Neuronal stem cell (in vitro differentiated cells): ENCODE data around the gene SH3GL2.

ENCODE experiments used
- DNase-seq: peaks from one replicate; pipeline ENCODE4 v3.0.0-alpha.2; 2013; ENCODE audit warnings: low spot score
- H2AFZ ChIP-seq: one replicate; pipeline ENCODE4 v1.6.1; 2013; ENCODE audit warnings: mild to moderate bottlenecking, low read length, inconsistent platforms
- H2AK5ac ChIP-seq: 2 replicates; pipeline ENCODE4 v1.6.1; 2013; ENCODE audit warnings: low read depth, mild to moderate bottlenecking, inconsistent platforms, low read length, moderate library complexity, mixed read lengths
- H2BK120ac ChIP-seq: 2 replicates; pipeline ENCODE4 v1.6.1; 2013; ENCODE audit warnings: low read depth, mild to moderate bottlenecking, inconsistent platforms, low read length, moderate library complexity, mixed read lengths
- H2BK12ac ChIP-seq: one replicate; pipeline ENCODE4 v1.6.1; 2013; ENCODE audit warnings: low read length, inconsistent platforms
- H2BK15ac ChIP-seq: 2 replicates; pipeline ENCODE4 v1.6.1; 2013; ENCODE audit warnings: mild to moderate bottlenecking, low read length, inconsistent platforms, mixed read lengths
- H2BK5ac ChIP-seq: one replicate; pipeline ENCODE4 v1.6.1; 2013; ENCODE audit warnings: inconsistent platforms, mild to moderate bottlenecking, low read length, moderate library complexity
- H3K14ac ChIP-seq: one replicate; pipeline ENCODE4 v1.6.1; 2013; ENCODE audit warnings: low read length, inconsistent platforms
- H3K18ac ChIP-seq: 2 replicates; pipeline ENCODE4 v1.6.1; 2013; ENCODE audit warnings: low read length, inconsistent platforms
- H3K23ac ChIP-seq: 2 replicates; pipeline ENCODE4 v1.6.1; 2013; ENCODE audit warnings: low read depth, mild to moderate bottlenecking, mixed read lengths, low read length, inconsistent platforms; ENCODE audit not compliant: poor library complexity
- H3K27ac ChIP-seq: replicated peaks from 3 replicates; pipeline ENCODE4 v1.5.1; 2013; ENCODE audit warnings: low read length, inconsistent platforms
- H3K27me3 ChIP-seq, 3 experiments: 2 replicates each; pipeline ENCODE4 v1.6.1; 2013; ENCODE audit warnings: low read length in 3 of 3, mild to moderate bottlenecking in 2 of 3, inconsistent platforms in 1 of 3, low read depth in 1 of 3, mixed read lengths in 1 of 3, moderate library complexity in 1 of 3; ENCODE audit not compliant: control insufficient read depth in 3 of 3, insufficient read depth in 3 of 3
- H3K36me3 ChIP-seq, 2 donors: replicated peaks in 1 of 2; 2 replicates each; pipeline ENCODE4 v1.6.1; 2013; ENCODE audit warnings: low read length in 2 of 2; ENCODE audit not compliant: control insufficient read depth in 2 of 2, insufficient read depth in 2 of 2
- H3K4ac ChIP-seq: 2 replicates; pipeline ENCODE4 v1.6.1; 2013; ENCODE audit warnings: inconsistent platforms, mild to moderate bottlenecking, low read length, moderate library complexity
- H3K4me1 ChIP-seq, 2 donors: 1 replicate in 1 of 2; 2 replicates in 1 of 2; pipeline ENCODE4 v1.6.1; 2013; ENCODE audit warnings: low read length in 2 of 2, low read depth in 1 of 2; ENCODE audit not compliant: control insufficient read depth in 2 of 2, insufficient read depth in 1 of 2
- H3K4me2 ChIP-seq: one replicate; pipeline ENCODE4 v1.6.1; 2013; ENCODE audit warnings: mild to moderate bottlenecking, low read length, inconsistent platforms; ENCODE audit not compliant: insufficient read depth, poor library complexity, severe bottlenecking
- H3K4me3 ChIP-seq, 2 donors: 2 replicates each; pipeline ENCODE4 v1.5.1; 2013; ENCODE audit warnings: low read length in 2 of 2, mild to moderate bottlenecking in 2 of 2, inconsistent platforms in 1 of 2, moderate library complexity in 1 of 2
- H3K79me1 ChIP-seq: one replicate; pipeline ENCODE4 v1.6.1; 2013; ENCODE audit warnings: low read depth, mild to moderate bottlenecking, inconsistent platforms, low read length, moderate library complexity
- H3K9ac ChIP-seq: one replicate; pipeline ENCODE4 v1.6.1; 2013; ENCODE audit warnings: mild to moderate bottlenecking, low read depth, low read length, inconsistent platforms; ENCODE audit not compliant: poor library complexity
- H3K9me3 ChIP-seq, 2 donors: replicated peaks in 1 of 2; 2 replicates each; pipeline versions ENCODE3 to v1.6.1; 2013; ENCODE audit warnings: low read length in 2 of 2, mild to moderate bottlenecking in 2 of 2, inconsistent platforms in 1 of 2, low read depth in 1 of 2, mixed read lengths in 1 of 2, moderate library complexity in 1 of 2; ENCODE audit not compliant: control insufficient read depth in 2 of 2, insufficient read depth in 1 of 2
- H4K8ac ChIP-seq: one replicate; pipeline ENCODE4 v1.6.1; 2013; ENCODE audit warnings: low read depth, mild to moderate bottlenecking, inconsistent platforms, low read length, moderate library complexity
- H4K91ac ChIP-seq: one replicate; pipeline ENCODE4 v1.6.1; 2013; ENCODE audit warnings: low read length, low read depth, mild to moderate bottlenecking, inconsistent platforms; ENCODE audit not compliant: poor library complexity
- WGBS, 2 donors: extraction: QIAGEN DNeasy Blood & Tissue Kit; methylation state at CpG; one replicate each; pipeline ENCODE4 v1.1.7; 2013; ENCODE audit warnings: missing lambda C conversion rate in 2 of 2, mixed read lengths in 1 of 2; ENCODE audit not compliant: insufficient read length in 2 of 2, insufficient replicate concordance in 1 of 2; ENCODE audit errors: extremely low coverage in 2 of 2; 5-methylcytosine and 5-hydroxymethylcytosine counted together

Gene SH3GL2

DNA sequence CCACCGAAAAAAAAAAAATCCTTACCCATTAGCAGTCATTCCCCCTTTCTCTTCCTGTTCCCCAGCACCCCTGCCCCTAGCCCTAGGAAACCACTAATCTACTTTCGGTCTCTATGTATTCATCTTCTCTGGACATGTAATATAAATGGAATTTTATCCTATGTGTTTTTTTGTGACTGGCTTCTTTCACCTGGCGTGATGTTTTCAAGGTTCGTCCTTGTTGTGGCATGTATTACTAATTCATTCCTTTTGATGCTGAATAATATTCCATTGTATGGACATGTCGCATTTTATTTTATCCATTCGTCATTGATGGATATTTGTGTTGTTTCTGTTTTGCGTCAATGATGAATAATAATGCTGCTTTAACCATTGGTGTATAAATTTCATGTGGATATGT lies 42.8 kb upstream of the SH3GL2 start:
- H3K14ac ChIP-seq, result no peak overlapping the region
- H2BK12ac ChIP-seq, result no peak overlapping the region
- H3K18ac ChIP-seq, result no peak overlapping the region
- H3K4me2 ChIP-seq, result no peak overlapping the region
- no peaks in the 10 kb centered on the region for H3K9me3 ChIP-seq
- H3K23ac ChIP-seq, result no peak overlapping the region
- no peak overlapping the region for H4K8ac ChIP-seq
- no peak overlapping the region for H2BK15ac ChIP-seq
- no peak overlapping the region for H3K9ac ChIP-seq
- DNase-seq, result no peak
- no peak overlapping the region for H4K91ac ChIP-seq
- H2AK5ac ChIP-seq, result no peak overlapping the region
- H3K27me3 ChIP-seq, result no peaks in the 10 kb centered on the region
- no peak overlapping the region for H2BK120ac ChIP-seq
- WGBS, 2 donors, result 100% methylated on average over 1 of the region's 7 CpGs; no CpG with 5 or more reads in 1 of the 2 donors
- no peaks in the 10 kb centered on the region for H3K36me3 ChIP-seq
- H2AFZ ChIP-seq, result no peak overlapping the region
- H2BK5ac ChIP-seq, result no peak overlapping the region
- no peaks in the 10 kb centered on the region for H3K4me1 ChIP-seq
- H3K4ac ChIP-seq, result no peak overlapping the region
- no peak overlapping the region for H3K4me3 ChIP-seq
- no peak overlapping the region for H3K27ac ChIP-seq
- H3K79me1 ChIP-seq, result no peaks in the 10 kb centered on the region

DNA sequence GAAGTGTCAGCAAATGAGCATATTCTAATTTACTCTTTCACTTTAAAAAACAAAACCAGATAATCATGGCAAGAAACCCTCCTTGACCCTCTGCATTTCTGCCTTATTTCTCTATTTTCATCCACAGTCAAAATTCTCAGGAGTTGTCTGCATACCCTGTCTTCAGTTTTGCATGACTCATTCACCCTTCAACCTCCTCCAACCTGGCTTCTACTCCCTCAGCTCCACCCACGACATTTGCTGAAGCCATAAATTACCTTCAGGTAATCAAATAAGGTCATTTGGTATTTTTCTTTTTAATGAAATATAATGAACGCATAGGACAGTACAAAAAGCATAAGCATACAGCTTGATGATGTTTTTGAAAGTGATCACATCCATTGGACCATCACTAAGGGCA lies 27.8 kb upstream of the SH3GL2 start:
- no peak overlapping the region for H3K4ac ChIP-seq
- no peak overlapping the region for H2BK5ac ChIP-seq
- no CpG with 5 or more reads among the region's 2 CpGs for WGBS, 2 donors
- H4K91ac ChIP-seq, result no peak overlapping the region
- H2BK15ac ChIP-seq, result no peak overlapping the region
- no peak overlapping the region for H3K27ac ChIP-seq
- no peak overlapping the region for H2AFZ ChIP-seq
- H3K4me2 ChIP-seq, result no peak overlapping the region
- no peak overlapping the region for H3K23ac ChIP-seq
- H3K79me1 ChIP-seq, result no peaks in the 10 kb centered on the region
- H3K14ac ChIP-seq, result no peak overlapping the region
- no peak overlapping the region for H3K9ac ChIP-seq
- no peak overlapping the region for H4K8ac ChIP-seq
- no peak overlapping the region for H3K18ac ChIP-seq
- no peak for DNase-seq
- H3K4me3 ChIP-seq, result no peak overlapping the region
- H3K4me1 ChIP-seq, result no peaks in the 10 kb centered on the region
- no peak overlapping the region for H2BK120ac ChIP-seq
- no peaks in the 10 kb centered on the region for H3K27me3 ChIP-seq
- H3K36me3 ChIP-seq, result no peaks in the 10 kb centered on the region
- no peak overlapping the region for H2AK5ac ChIP-seq
- no peak overlapping the region for H2BK12ac ChIP-seq
- no peaks in the 10 kb centered on the region for H3K9me3 ChIP-seq

DNA sequence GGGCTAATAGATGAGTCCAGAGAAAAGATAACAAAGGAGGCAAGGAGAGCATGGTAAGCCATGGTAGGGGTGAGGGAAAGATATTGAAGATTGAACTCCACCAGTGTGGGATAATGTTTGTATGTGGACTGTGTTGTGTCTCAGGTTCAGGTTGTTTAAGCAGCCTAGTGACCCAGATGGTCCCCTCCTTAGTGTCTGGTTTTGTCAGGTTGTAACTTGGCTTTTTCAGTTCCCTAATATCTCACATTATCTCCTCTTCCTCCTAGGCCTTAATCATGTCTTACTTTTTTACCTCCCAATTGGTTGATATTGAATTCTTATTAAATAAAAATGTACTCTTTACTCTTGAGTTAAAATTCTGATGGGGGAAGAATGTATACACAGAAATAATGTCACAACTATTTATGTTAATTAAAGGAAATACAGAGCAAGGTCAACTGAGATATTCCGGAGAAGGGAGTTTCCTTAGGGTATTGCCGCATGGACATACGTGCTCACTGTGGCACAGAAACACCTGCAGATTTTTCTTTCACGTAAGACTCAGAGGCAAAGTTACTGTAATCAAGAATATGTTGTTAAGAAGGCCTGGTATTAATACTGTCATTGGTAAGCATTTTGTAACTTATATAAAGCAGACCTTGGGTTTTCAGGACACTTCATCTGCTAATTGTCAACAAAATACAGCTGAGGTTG lies 23.4 kb upstream of the SH3GL2 start:
- no peak overlapping the region for H2BK5ac ChIP-seq
- no peak overlapping the region for H2AK5ac ChIP-seq
- no peak overlapping the region for H3K4me3 ChIP-seq
- WGBS, 2 donors, result no CpG with 5 or more reads among the region's 4 CpGs
- H3K79me1 ChIP-seq, result no peaks in the 10 kb centered on the region
- H3K27me3 ChIP-seq, result no peaks in the 10 kb centered on the region
- no peaks in the 10 kb centered on the region for H3K9me3 ChIP-seq
- no peak overlapping the region for H2AFZ ChIP-seq
- no peak overlapping the region for H2BK120ac ChIP-seq
- H4K8ac ChIP-seq, result no peak overlapping the region
- no peak overlapping the region for H2BK12ac ChIP-seq
- H3K27ac ChIP-seq, result no peak overlapping the region
- no peak overlapping the region for H4K91ac ChIP-seq
- H2BK15ac ChIP-seq, result no peak overlapping the region
- no peak overlapping the region for H3K9ac ChIP-seq
- H3K4ac ChIP-seq, result no peak overlapping the region
- H3K23ac ChIP-seq, result no peak overlapping the region
- no peak overlapping the region for H3K18ac ChIP-seq
- H3K4me2 ChIP-seq, result no peak overlapping the region
- no peak overlapping the region for H3K14ac ChIP-seq
- DNase-seq, result no peak
- H3K36me3 ChIP-seq, result no peaks in the 10 kb centered on the region
- H3K4me1 ChIP-seq, result peaks cover 0 to 4% of the 10 kb centered on the region in 2 donors

- no peak overlapping the region for H2AK5ac ChIP-seq
- H3K23ac ChIP-seq, result no peak overlapping the region
- H3K9me3 ChIP-seq, result no peaks in the 10 kb centered on the region
- no peak for DNase-seq
- H4K91ac ChIP-seq, result no peak overlapping the region
- H3K4me1 ChIP-seq, result peaks cover 0 to 4% of the 10 kb centered on the region in 2 donors
- no peak overlapping the region for H3K4me2 ChIP-seq
- no peak overlapping the region for H2BK12ac ChIP-seq
- H2BK120ac ChIP-seq, result no peak overlapping the region
- no peak overlapping the region for H2BK5ac ChIP-seq
- no peaks in the 10 kb centered on the region for H3K36me3 ChIP-seq
- no peaks in the 10 kb centered on the region for H3K79me1 ChIP-seq
- H3K18ac ChIP-seq, result no peak overlapping the region
- no peaks in the 10 kb centered on the region for H3K27me3 ChIP-seq
- no peak overlapping the region for H2BK15ac ChIP-seq
- no peak overlapping the region for H4K8ac ChIP-seq
- H2AFZ ChIP-seq, result no peak overlapping the region
- no peak overlapping the region for H3K9ac ChIP-seq
- no peak overlapping the region for H3K4me3 ChIP-seq
- H3K4ac ChIP-seq, result no peak overlapping the region
- H3K14ac ChIP-seq, result no peak overlapping the region
- H3K27ac ChIP-seq, result no peak overlapping the region
- no CpG with 5 or more reads among the region's 8 CpGs for WGBS, 2 donors
Measured at GRCh38 chr9:17556255-17556654, 22.6 kb upstream of the SH3GL2 start.
